HG03571 (cell line): ENCODE data around the gene RAB18.
A peak's percentile ranks its signal among the peaks of the same experiment; 100 is the strongest.
"Not testable (repeated sequence)": the region's sequence is repeated elsewhere in the genome, so short reads cannot be mapped to it uniquely, and the experiment has no call there.

Source experiments
- ATAC-seq: cut with Tn5 transposase; IDR thresholded peaks from one replicate; pipeline ENCODE4 v1.9.1; 2021; ENCODE audit not compliant: unreplicated experiment

RAB18 gene

DNA sequence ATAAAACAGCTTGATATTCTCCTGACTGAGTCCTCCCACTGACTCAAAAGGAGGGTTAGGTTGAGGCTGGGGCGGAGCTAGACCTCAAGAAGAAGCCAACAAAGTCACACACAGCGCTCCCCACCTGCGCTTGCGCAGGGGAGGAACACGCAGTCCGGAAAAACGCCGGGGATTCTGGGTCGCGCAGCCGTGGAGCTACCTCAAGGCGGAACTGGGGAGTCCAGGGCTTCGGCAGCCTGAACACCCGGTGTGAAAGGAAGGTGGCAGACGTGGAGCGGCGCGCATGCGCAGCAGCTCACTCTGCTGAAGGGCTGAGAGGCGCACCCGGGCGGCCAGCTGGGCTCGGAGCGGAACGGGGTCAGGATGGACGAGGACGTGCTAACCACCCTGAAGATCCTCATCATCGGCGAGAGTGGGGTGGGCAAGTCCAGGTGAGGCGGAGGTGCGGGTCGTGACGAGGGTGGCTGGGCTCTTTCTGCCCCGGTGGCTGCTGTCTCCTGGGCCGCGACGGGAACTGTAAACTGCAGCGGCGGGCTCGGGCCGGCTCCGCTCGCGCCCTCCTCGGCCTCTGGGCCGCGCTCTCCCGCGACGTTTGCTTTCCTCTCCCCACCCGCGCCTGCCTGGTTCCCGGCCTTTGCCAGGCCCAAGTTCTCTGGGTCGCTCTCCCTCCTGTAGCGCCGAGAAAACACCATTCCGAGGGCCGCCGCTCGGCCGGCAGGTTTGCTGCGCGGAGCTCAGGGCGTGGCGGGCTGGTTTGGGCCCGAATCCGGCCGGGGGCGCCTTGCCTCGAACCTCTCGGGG, at the start of gene RAB18:
TSS of gene RAB18 (plus strand) at position 298 of the 801 bp plus-strand sequence. CDS start at position 364, 66 bp downstream.
- ATAC-seq, result peak; percentile 94

- ATAC-seq, result no peak
Measured at GRCh38 chr10:27454837-27455236, 49.3 kb upstream of the RAB18 start.

GRCh38 chr10:27457261-27457945, 46.7 kb upstream of the RAB18 start:
- no peak for ATAC-seq

DNA sequence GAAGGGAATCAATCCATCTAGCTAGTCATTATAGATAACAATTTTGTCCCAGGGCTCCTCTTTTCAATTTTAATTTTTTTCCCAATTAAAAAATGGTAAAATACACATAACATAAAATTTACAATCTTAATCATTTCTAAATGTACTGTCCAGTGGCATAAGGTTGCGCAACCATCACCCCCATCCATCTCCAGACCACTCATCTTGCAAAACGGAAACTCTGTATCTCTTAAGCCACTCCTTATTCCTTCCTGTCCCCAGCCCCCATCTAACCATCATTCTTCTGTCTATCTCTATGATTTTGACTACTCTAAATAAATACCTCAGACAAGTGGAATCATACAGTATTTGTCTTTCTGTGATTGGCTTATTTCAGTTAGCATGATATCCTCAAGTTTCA, 46.1 kb upstream of the RAB18 start:
- ATAC-seq, result no peak

- ATAC-seq, result no peak
Measured at GRCh38 chr10:27461312-27461711, 42.8 kb upstream of the RAB18 start.

GRCh38 chr10:27463961-27464360, 40.1 kb upstream of the RAB18 start:
- no peak for ATAC-seq

DNA sequence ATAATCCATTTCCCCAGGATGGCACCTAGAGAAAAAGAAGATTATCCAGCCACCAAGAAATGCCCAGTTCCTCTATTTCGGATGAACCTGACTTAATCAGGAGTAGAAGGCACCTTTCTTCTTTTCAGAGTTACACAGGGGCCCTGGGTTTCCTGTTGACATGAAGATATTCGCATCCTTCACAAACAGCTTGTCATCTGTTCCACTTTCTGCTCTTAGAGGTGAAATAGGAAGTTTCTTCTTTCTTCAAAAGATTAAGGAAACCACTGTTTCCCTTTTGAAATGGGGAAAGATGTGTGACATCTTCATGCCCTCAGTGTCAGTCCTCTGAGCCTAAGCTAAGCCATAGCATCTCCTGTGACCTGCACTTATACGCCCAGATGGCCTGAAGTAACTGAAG, 39.1 kb upstream of the RAB18 start:
- ATAC-seq, result no peak

- ATAC-seq, result not testable (repeated sequence)
Measured at GRCh38 chr10:27465596-27465995, 38.5 kb upstream of the RAB18 start.

- no peak for ATAC-seq
Measured at GRCh38 chr10:27470885-27471284, 33.2 kb upstream of the RAB18 start.

DNA sequence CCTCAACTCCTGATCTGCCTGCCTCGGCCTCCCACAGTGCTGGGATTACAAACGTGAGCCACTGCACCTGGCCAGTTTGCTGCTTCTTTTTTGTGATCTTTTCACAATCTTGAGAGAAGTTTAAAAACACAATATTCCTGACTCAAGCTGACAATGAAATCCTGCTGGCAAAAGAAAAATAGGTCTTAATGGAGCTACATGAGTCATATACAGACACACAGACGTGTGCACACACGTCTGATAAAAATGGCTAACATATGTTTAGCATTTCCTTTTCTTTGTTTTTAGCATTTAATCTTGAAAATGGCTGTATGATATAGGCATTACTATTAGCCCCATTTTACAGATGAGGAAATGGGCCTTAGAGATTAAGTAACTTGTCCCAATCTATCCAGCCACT, 29.4 kb upstream of the RAB18 start:
- no peak for ATAC-seq

GRCh38 chr10:27479016-27479415, 25.1 kb upstream of the RAB18 start:
- no peak for ATAC-seq

GRCh38 chr10:27481486-27481885, 22.6 kb upstream of the RAB18 start:
- no peak for ATAC-seq

- no peak for ATAC-seq
Measured at GRCh38 chr10:27482984-27483956, 20.8 kb upstream of the RAB18 start.

DNA sequence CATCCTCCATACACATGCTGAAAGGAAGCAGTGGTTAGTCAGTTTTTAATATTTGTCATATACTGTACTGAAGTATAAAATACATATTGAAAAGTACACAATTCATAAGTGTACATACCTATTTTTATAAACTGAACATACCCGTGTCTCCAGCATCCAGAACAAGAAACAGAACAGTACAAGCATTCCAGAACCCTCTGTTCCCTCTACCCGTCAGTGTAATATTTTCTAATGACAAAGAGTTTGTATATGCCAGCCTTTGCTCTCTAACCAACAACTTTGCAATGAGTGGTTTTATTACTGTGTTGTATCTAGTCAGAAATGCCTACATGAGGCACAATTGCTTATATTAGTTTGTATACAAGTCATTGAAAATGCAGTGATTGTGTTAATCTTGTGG, 18.7 kb upstream of the RAB18 start:
- ATAC-seq, result no peak

- ATAC-seq, result no peak
Measured at GRCh38 chr10:27485986-27486385, 18.1 kb upstream of the RAB18 start.

- ATAC-seq, result no peak
Measured at GRCh38 chr10:27490807-27491206, 13.3 kb upstream of the RAB18 start.

GRCh38 chr10:27494116-27494805, 9.8 kb upstream of the RAB18 start:
- ATAC-seq, result no peak

DNA sequence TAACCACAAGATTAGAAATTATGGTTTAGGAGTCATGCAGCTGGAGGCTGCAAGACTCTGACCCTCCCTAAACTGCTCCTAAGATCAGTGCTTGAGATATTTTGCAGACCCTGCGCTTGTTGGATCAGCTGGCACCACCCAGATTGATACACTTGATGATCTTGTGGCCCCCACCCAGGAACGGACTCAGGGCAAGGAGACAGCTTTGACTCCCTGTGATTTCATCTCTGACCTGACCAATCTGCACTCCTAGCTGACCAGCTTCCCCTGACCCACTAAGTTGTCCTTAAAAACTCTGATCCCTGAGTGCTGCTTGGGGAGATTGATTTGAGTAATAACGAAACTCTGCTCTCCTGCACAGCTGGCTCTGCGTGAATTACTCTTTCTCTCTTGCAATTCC, 8.0 kb upstream of the RAB18 start:
- ATAC-seq, result no peak

- ATAC-seq, result no peak
Measured at GRCh38 chr10:27500096-27500495, 4.0 kb upstream of the RAB18 start.

- no peak for ATAC-seq
Measured at GRCh38 chr10:27500886-27501285, 3.2 kb upstream of the RAB18 start.
